ENCODE results near the gene L3MBTL1.

- TF ChIP-seq, protein P1, sequence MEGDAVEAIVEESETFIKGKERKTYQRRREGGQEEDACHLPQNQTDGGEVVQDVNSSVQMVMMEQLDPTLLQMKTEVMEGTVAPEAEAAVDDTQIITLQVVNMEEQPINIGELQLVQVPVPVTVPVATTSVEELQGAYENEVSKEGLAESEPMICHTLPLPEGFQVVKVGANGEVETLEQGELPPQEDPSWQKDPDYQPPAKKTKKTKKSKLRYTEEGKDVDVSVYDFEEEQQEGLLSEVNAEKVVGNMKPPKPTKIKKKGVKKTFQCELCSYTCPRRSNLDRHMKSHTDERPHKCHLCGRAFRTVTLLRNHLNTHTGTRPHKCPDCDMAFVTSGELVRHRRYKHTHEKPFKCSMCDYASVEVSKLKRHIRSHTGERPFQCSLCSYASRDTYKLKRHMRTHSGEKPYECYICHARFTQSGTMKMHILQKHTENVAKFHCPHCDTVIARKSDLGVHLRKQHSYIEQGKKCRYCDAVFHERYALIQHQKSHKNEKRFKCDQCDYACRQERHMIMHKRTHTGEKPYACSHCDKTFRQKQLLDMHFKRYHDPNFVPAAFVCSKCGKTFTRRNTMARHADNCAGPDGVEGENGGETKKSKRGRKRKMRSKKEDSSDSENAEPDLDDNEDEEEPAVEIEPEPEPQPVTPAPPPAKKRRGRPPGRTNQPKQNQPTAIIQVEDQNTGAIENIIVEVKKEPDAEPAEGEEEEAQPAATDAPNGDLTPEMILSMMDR (IDR thresholded peaks at IDR 0.05), result no peak
- TF ChIP-seq POLR2AphosphoS5 (IDR thresholded peaks at IDR 0.05) (no peak), POLR2A (IDR thresholded peaks at IDR 0.05) (no peak)
Measured at GRCh38 chr20:43543138-43543537, 35.6 kb downstream of the L3MBTL1 start.

Measured in breast epithelium (tissue), 3 donors.